Nephron progenitor cell (in vitro differentiated cells): ENCODE data around the gene COQ8B.

Source experiments
- DNase-seq: peaks from one replicate; pipeline ENCODE4 v3.0.0; 2021
- H3K27ac Mint-ChIP-seq: 2 replicates; pipeline ENCODE4 v1.8.0; 2021; ENCODE audit warnings: mild to moderate bottlenecking, moderate library complexity, mixed read lengths
- H3K27me3 Mint-ChIP-seq: 2 replicates; pipeline ENCODE4 v1.8.0; 2021; ENCODE audit warnings: mild to moderate bottlenecking, low read depth, mixed read lengths; ENCODE audit not compliant: poor library complexity
- H3K36me3 Mint-ChIP-seq: 2 replicates; pipeline ENCODE4 v1.8.0; 2021; ENCODE audit warnings: low read depth, mixed read lengths
- H3K4me1 Mint-ChIP-seq: 2 replicates; pipeline ENCODE4 v1.8.0; 2021; ENCODE audit warnings: mixed read lengths
- H3K4me3 Mint-ChIP-seq: 2 replicates; pipeline ENCODE4 v1.8.0; 2021; ENCODE audit warnings: mild to moderate bottlenecking, moderate library complexity, mixed read lengths
- H3K9me3 Mint-ChIP-seq: 2 replicates; pipeline ENCODE4 v1.8.0; 2021; ENCODE audit warnings: mild to moderate bottlenecking, moderate library complexity, mixed read lengths
- TF ChIP-seq, protein P1 (sequence below): fragments of 200-600 bp; sonication (generic); IDR thresholded peaks from 2 replicates; pipeline ENCODE4 v1.5.0; 2021; ENCODE audit warnings: antibody characterized with exemption

COQ8B gene

DNA sequence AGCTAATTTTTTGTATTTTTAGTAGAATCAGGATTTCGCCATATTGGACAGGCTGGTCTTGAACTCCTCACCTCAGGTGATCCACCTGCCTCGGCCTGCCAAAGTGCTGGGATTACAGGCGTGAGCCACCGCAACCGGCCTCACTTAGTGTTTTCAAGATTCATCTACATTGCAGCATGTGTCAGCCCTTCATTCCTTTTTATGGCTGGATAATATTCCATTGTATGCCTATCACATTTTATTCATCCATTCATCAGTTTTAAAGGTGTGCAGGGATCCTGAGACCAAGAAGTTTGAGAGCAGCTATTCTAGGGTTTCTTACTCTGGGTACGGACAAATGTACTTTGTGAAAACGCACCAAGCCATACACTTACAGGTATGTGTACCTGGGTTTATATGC is 9.1 kb downstream of the COQ8B start:
- DNase-seq = no peak

DNA sequence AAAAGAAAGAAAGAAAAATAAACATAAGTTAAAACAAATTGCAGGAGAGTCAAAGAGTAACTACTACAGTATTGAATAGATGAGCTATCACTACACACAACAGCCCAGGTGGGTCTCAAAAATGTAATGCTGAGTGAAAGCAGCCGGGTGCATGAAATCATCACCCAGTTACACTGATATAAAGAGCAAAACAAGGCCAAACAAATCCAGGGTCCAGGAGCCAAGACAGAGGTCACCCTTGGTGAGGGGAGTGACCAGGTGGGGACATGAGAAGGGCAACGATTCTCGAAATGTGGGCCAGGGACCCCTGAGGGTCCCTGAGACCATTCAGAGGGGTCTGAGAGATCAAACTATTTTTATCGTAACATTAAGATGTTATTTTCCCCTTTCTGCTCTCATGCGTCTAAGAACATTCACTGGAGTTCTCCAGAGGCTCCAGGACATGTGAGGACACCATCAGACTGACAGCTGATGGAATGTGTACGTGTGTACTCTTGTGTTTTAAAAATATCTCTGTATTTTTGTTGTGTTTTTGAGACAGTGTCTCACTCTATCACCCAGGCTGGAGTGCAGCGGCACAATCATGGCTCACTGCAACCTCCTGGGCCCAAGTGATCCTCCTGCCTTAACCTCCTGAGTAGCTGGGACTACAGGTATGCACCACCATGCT is 10.6 kb downstream of the COQ8B start:
- DNase-seq = no peak
- Mint-ChIP-seq H3K36me3 (peaks cover 58% of the 10 kb centered on the region), H3K4me3 (no peak overlapping the region), H3K9me3 (no peaks in the 10 kb centered on the region), H3K27me3 (no peaks in the 10 kb centered on the region), H3K4me1 (peaks cover 24% of the 10 kb centered on the region), H3K27ac (peak overlapping the region; percentile 91)
- TF ChIP-seq, protein P1, sequence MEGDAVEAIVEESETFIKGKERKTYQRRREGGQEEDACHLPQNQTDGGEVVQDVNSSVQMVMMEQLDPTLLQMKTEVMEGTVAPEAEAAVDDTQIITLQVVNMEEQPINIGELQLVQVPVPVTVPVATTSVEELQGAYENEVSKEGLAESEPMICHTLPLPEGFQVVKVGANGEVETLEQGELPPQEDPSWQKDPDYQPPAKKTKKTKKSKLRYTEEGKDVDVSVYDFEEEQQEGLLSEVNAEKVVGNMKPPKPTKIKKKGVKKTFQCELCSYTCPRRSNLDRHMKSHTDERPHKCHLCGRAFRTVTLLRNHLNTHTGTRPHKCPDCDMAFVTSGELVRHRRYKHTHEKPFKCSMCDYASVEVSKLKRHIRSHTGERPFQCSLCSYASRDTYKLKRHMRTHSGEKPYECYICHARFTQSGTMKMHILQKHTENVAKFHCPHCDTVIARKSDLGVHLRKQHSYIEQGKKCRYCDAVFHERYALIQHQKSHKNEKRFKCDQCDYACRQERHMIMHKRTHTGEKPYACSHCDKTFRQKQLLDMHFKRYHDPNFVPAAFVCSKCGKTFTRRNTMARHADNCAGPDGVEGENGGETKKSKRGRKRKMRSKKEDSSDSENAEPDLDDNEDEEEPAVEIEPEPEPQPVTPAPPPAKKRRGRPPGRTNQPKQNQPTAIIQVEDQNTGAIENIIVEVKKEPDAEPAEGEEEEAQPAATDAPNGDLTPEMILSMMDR = no peak

More for the DNA sequence above, 9.1 kb downstream of the COQ8B start:
- H3K4me3 Mint-ChIP-seq = no peak overlapping the region
- H3K9me3 Mint-ChIP-seq = no peaks in the 10 kb centered on the region
- H3K27ac Mint-ChIP-seq = no peak overlapping the region
- peaks cover 57% of the 10 kb centered on the region for H3K36me3 Mint-ChIP-seq
- H3K4me1 Mint-ChIP-seq = peaks cover 22% of the 10 kb centered on the region
- H3K27me3 Mint-ChIP-seq = no peaks in the 10 kb centered on the region
- TF ChIP-seq, protein P1 = no peak

DNA sequence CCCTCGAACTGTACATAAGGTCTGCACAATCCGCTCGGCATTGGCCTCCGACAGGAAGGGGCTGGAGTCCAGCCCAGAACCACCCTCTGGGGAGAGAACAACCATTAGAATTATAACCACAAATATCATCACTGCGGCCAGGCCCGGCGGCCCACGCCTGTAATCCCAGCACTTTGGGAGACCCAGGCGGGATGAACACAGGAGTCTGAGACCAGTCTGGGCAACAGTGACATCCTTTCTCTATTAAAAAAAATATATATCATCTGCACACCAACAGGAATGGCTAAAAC is 11.4 kb downstream of the COQ8B start:
- Mint-ChIP-seq H3K4me1 (peaks cover 24% of the 10 kb centered on the region), H3K9me3 (no peaks in the 10 kb centered on the region), H3K4me3 (no peak overlapping the region), H3K36me3 (peaks cover 58% of the 10 kb centered on the region), H3K27ac (no peak overlapping the region), H3K27me3 (no peaks in the 10 kb centered on the region)
- DNase-seq = no peak
- TF ChIP-seq, protein P1 = no peak

DNA sequence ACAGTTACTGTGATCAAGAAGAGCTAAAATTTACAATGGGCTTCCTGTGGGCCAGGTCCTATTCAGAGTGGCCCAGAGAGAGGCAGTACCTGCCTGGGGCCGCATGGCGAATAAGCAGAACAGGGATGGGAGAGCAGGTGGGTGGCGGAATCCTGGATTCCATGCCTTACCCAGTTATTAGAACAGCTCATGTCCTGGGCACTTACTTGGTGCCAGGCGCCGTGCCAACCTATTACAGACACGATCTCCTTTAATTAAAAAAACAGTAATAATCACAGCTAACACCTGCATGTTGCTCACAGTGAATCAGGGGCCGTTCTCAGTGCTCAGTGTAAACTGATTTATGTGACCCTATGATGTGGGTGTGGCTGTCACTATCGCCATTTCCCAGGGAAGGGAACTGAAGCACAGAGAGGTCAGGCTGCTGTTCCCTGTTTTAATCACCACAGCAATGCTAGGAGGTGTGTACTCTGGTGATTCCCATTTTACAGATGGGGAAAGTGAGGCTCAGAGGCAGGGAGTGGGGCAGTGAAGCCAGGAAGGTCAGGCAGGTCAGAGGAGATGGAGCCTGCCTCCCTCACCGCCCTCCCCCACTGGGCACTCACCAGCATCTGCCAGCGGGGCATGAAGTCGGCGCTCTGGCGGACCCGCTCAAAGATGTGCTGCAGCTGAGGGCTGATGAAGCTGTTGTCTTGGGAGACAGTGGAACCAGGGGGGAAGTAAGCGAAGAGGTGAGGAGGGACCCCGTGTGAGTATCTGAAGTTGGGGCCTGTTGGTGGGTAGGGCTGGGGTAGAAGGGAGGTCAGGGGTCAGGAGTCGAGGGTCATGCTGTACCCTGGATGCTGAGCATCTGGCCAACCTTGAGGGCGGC is 12.0 kb downstream of the COQ8B start:
- no peak overlapping the region for H3K27ac Mint-ChIP-seq

DNA sequence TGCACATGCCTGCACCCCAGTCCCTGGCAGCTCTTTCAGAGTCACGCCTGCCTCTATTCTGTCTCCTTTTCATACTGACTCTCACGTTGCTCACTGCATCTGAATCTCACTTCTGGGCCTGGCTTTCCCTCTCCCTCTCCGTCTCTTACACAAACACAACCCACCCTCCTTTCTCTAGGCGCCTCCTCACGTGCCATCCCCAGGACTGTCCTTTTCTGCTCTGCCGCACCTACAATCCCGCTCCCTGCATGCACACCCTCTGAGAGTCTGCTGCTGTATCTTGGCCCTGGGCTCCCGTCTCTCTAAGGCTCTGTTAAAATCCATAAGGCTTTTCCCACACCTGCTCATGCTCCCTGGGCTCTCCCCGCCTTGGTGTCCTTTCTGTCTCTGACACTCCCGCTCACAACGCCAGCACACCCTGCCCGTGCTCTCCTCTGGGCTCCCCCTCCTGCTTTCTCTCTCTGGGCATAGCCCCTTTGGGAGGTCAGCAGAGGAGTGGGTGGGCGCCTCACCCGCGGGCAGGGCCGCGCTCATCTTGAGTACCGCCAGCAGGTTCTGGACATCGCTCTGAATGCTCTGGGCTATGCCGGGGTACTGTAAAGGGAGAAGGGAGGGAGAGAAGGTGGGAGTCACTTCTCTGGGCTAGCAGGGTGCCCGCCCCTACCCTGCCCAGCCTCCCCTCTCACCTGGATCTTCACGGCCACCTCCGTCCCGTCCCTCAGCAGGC is 13.5 kb downstream of the COQ8B start:
- peaks cover 24% of the 10 kb centered on the region for H3K4me1 Mint-ChIP-seq
- TF ChIP-seq, protein P1 = no peak
- peak overlapping the region; percentile 44 for H3K27ac Mint-ChIP-seq
- H3K27me3 Mint-ChIP-seq = no peaks in the 10 kb centered on the region
- H3K9me3 Mint-ChIP-seq = no peaks in the 10 kb centered on the region
- H3K4me3 Mint-ChIP-seq = peak overlapping the region; percentile 14
- DNase-seq = no peak
- H3K36me3 Mint-ChIP-seq = peaks cover 51% of the 10 kb centered on the region

More for the DNA sequence above, 12.0 kb downstream of the COQ8B start:
- TF ChIP-seq, protein P1 = no peak
- no peaks in the 10 kb centered on the region for H3K27me3 Mint-ChIP-seq
- no peak overlapping the region for H3K4me3 Mint-ChIP-seq
- DNase-seq = no peak
- H3K9me3 Mint-ChIP-seq = no peaks in the 10 kb centered on the region
- peaks cover 24% of the 10 kb centered on the region for H3K4me1 Mint-ChIP-seq
- H3K36me3 Mint-ChIP-seq = peaks cover 55% of the 10 kb centered on the region
